Endothelial cell of umbilical vein (primary cell): Measurements from ENCODE around the gene PRMT7. TPM values are rescaled to one million over a fixed set of nuclear protein-coding genes. Genes with fewer than 3 reads are reported as not detected.

Source experiments
- BruUV-seq: library from RNA; stranded (reverse); fragments of 400-500 nt; replicated peaks from 2 replicates; lab custom pipeline; 2021; lab: Mats Ljungman, UMichigan
- CTCF ChIA-PET: fragments of 300-600, 350-600 bp; sonication (Branson Sonifier 250); formaldehyde crosslinking; loops from one replicate; lab custom pipeline; 2021; ENCODE audit warnings: antibody characterized with exemption, inconsistent platforms; lab: Charles Lee
- POLR2A ChIA-PET: fragments of 300-600, 350-600 bp; sonication (Branson Sonifier 250); formaldehyde crosslinking; loops from one replicate; lab custom pipeline; 2021; ENCODE audit warnings: antibody characterized with exemption, inconsistent platforms; lab: Charles Lee
- DNase-seq: peaks from one replicate; pipeline ENCODE4 v3.0.0-alpha.2; 2011; ENCODE audit warnings: low read depth, low spot score
- FAIRE-seq: peaks from 2 replicates; lab custom pipeline; 2011; peaks lifted over from hg19 to GRCh38; lab: Jason Lieb, UNC
- H2AFZ ChIP-seq: 2 replicates; pipeline ENCODE4 v1.6.0; 2012; ENCODE audit warnings: low read depth, low read length, control low read depth, inconsistent platforms
- H3K27ac ChIP-seq: 2 replicates; pipeline ENCODE4 v1.5.1; 2011; ENCODE audit warnings: low read depth, mild to moderate bottlenecking, control low read depth, low read length, moderate library complexity; ENCODE audit not compliant: insufficient read depth
- H3K27me3 ChIP-seq, 2 experiments: 2 replicates each; pipeline versions ENCODE4 v1.6.0 to v1.6.1; 2011; ENCODE audit warnings: low read length in 2 of 2, mixed read lengths in 1 of 2; ENCODE audit not compliant: control insufficient read depth in 2 of 2, insufficient read depth in 2 of 2
- H3K36me3 ChIP-seq, 2 experiments: 2 replicates in 1 of 2; 3 replicates in 1 of 2; pipeline ENCODE4 v1.5.1; 2011; ENCODE audit warnings: low read length in 2 of 2, mild to moderate bottlenecking in 1 of 2, moderate library complexity in 1 of 2; ENCODE audit not compliant: control insufficient read depth in 2 of 2, insufficient read depth in 2 of 2; ENCODE audit errors: extremely low read depth in 1 of 2
- H3K4me1 ChIP-seq: 3 replicates; pipeline ENCODE4 v1.5.1; 2011; ENCODE audit warnings: mild to moderate bottlenecking, low read length; ENCODE audit not compliant: control insufficient read depth, insufficient read depth; ENCODE audit errors: extremely low read depth
- H3K4me2 ChIP-seq: 2 replicates; pipeline ENCODE4 v1.6.1; 2011; ENCODE audit warnings: low read length, control low read depth, mixed read lengths; ENCODE audit not compliant: insufficient read depth
- H3K4me3 ChIP-seq, 3 experiments: fragments of 200-600 bp in 1 of 3; sonication (generic), shearing (Covaris generic) in 1 of 3; replicated peaks in 1 of 3; 2 replicates each; pipeline ENCODE4 v1.5.1; 2011 to 2016; ENCODE audit warnings: control low read depth in 3 of 3, low read length in 3 of 3, mild to moderate bottlenecking in 2 of 3, inconsistent platforms in 1 of 3, low read depth in 1 of 3, moderate library complexity in 1 of 3; ENCODE audit not compliant: insufficient read depth in 1 of 3
- H3K79me2 ChIP-seq: 2 replicates; pipeline ENCODE4 v1.6.0; 2012; ENCODE audit warnings: low read length, inconsistent platforms; ENCODE audit not compliant: control insufficient read depth, insufficient read depth
- H3K9ac ChIP-seq: replicated peaks from 2 replicates; pipeline ENCODE3; 2011; ENCODE audit warnings: low read length, control low read depth; ENCODE audit not compliant: insufficient read depth; ENCODE audit errors: extremely low read depth
- H3K9me1 ChIP-seq: replicated peaks from 3 replicates; pipeline ENCODE4 v1.6.0; 2011; ENCODE audit warnings: mild to moderate bottlenecking, low read length; ENCODE audit not compliant: control insufficient read depth, insufficient read depth; ENCODE audit errors: extremely low read depth
- H3K9me3 ChIP-seq: replicated peaks from 2 replicates; pipeline ENCODE4 v1.5.1; 2012; ENCODE audit warnings: low read length, inconsistent platforms; ENCODE audit not compliant: control insufficient read depth, insufficient read depth
- H4K20me1 ChIP-seq: replicated peaks from 2 replicates; pipeline ENCODE3; 2011; ENCODE audit warnings: mild to moderate bottlenecking, low read length; ENCODE audit not compliant: control insufficient read depth, insufficient read depth; ENCODE audit errors: extremely low read depth
- CTCF ChIP-seq, 2 donors: IDR thresholded peaks; 1 replicate in 1 of 2; 2 replicates in 1 of 2; pipeline ENCODE4 v1.5.1; 2011; ENCODE audit warnings: low read length in 2 of 2, mild to moderate bottlenecking in 2 of 2, moderate library complexity in 2 of 2, control low read depth in 1 of 2, inconsistent platforms in 1 of 2, low read depth in 1 of 2; ENCODE audit not compliant: insufficient read depth in 1 of 2; ENCODE audit errors: extremely low read depth in 1 of 2
- GATA2 ChIP-seq: IDR thresholded peaks from 2 replicates; pipeline ENCODE4 v1.7.0; 2011; ENCODE audit warnings: low read depth, mild to moderate bottlenecking, moderate library complexity, mixed read lengths, low read length; ENCODE audit not compliant: insufficient read length, insufficient read depth
- JUN ChIP-seq: IDR thresholded peaks from 2 replicates; pipeline ENCODE4 v1.6.1; 2011; ENCODE audit warnings: borderline replicate concordance, low read depth; ENCODE audit not compliant: insufficient read length, insufficient read depth
- MAX ChIP-seq: IDR thresholded peaks from 2 replicates; pipeline ENCODE4 v1.6.1; 2011; ENCODE audit not compliant: insufficient read depth, insufficient read length
- MYC ChIP-seq: IDR thresholded peaks from one replicate; pipeline ENCODE4 v1.6.1; 2011; ENCODE audit warnings: mild to moderate bottlenecking, low read depth, low read length
- POLR2A ChIP-seq: IDR thresholded peaks from 2 replicates; pipeline ENCODE4 v1.6.1; 2012; ENCODE audit warnings: low read depth, mild to moderate bottlenecking, control low read depth, low read length
- POLR2AphosphoS5 ChIP-seq: IDR thresholded peaks from 2 replicates; pipeline ENCODE4 v1.6.1; 2012; ENCODE audit warnings: low read depth, mild to moderate bottlenecking, control low read depth, low read length, moderate library complexity; ENCODE audit not compliant: insufficient read depth
- dilution Hi-C: fragments of 300-500 bp; cut with MboI; formaldehyde crosslinking; loops from one replicate; pipeline ENCODE4 v1.15.0; 2019; ENCODE audit warnings: low sequenced_read_pairs; ENCODE audit not compliant: extremely low pct_ligation_motif_present
- intact Hi-C: fragments of 100-400 bp; cut with micrococcal nuclease; formaldehyde crosslinking; loops from one replicate; pipeline ENCODE4 v1.10.0; 2022
- polyA plus RNA-seq, 4 experiments: library from polyadenylated mRNA; depleted of rRNA in 3 of 4; stranded (reverse) in 3 of 4; unstranded in 1 of 4; fragments of >200 nt; gene quantifications; 2 replicates each; pipeline versions ENCODE4 v1.2.1 to v1.2.3, GENCODE V29; 2011 to 2012; ENCODE audit warnings: missing spikeins in 1 of 4
- total RNA-seq: library from RNA; stranded (reverse); gene quantifications from 2 replicates; pipeline ENCODE4 v1.2.3, GENCODE V29; 2021

The PRMT7 gene
- total and polyA plus RNA-seq, 2 donors (not counting 3 experiments of a cell fraction or from before 2014, with no cell fraction given): 43.4 to 57.9 TPM

GRCh38 chr16:68267612-68268405 lies 43.0 kb upstream of the PRMT7 start:
- Histone ChIP-seq H4K20me1 (no peaks in the 10 kb centered on the region), H3K4me3 (no peak overlapping the region), H3K9me3 (no peaks in the 10 kb centered on the region), H2AFZ (no peak overlapping the region), H3K27ac (no peak overlapping the region), H3K4me1 (peaks cover 25% of the 10 kb centered on the region), H3K4me2 (no peak overlapping the region), H3K79me2 (peaks cover 82% of the 10 kb centered on the region), H3K9me1 (no peaks in the 10 kb centered on the region), H3K27me3 (no peaks in the 10 kb centered on the region), H3K9ac (no peak overlapping the region), H3K36me3 (peaks cover 0 to 8% of the 10 kb centered on the region in 2 experiments)
- TF ChIP-seq POLR2AphosphoS5 (no peak), GATA2 (no peak), CTCF (IDR thresholded peaks at IDR 0.05; ENCODE audit: extremely low read depth in 1 of 2, insufficient read depth in 1 of 2, low read depth in 1 of 2, low read length in 2 of 2) (no peak), MAX (no peak), MYC (no peak), JUN (no peak), POLR2A (no peak)
- ChIA-PET CTCF (no interaction called here), POLR2A (no interaction called here)
- FAIRE-seq (peak; percentile 12), DNase-seq (no peak)
- intact Hi-C loops: no loop called here
- dilution Hi-C loops: no loop called here
- no TSS peak for BruUV-seq
